ENCODE measurements around the gene PTBP1. TPM values are rescaled to one million over a fixed set of nuclear protein-coding genes. Genes with fewer than 3 reads are reported as not detected.

Gene PTBP1
- total RNA-seq, 1 donor from 2014 or later: 496 TPM

DNA sequence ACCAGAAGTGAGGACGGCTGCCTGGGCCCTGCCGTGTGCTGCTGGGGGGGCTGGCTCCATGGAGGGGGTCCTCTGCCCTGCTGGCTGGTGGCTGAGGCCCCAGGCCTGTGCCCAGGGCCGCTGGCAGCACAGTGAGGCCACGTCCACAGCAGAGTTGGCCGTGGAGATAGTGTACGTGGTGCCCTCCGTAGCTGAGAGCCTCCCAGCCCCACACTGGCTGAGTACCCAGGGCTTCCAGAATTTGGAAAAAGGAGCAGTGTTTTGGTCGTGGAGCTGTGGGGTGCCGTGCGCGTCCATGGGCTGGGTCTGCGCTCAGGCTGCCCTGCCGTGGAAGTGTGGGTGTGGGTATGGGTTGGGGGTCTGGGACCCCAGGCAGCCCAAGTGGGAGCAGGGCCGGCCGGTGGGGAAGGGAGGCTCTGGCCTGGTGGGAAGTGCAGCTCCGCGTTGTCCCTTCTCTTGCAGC is 5.9 kb downstream of the PTBP1 start:
- Mint-ChIP-seq H3K9me3 (no peaks in the 10 kb centered on the region), H3K27me3 (peaks cover 6% of the 10 kb centered on the region), H3K27ac (peak overlapping the region; percentile 91), H3K4me3 (peak overlapping the region; percentile 79), H3K4me1 (ENCODE audit: unreplicated experiment) (peaks cover 35% of the 10 kb centered on the region), H3K36me3 (peaks cover 29% of the 10 kb centered on the region)
- TF ChIP-seq, protein P1, sequence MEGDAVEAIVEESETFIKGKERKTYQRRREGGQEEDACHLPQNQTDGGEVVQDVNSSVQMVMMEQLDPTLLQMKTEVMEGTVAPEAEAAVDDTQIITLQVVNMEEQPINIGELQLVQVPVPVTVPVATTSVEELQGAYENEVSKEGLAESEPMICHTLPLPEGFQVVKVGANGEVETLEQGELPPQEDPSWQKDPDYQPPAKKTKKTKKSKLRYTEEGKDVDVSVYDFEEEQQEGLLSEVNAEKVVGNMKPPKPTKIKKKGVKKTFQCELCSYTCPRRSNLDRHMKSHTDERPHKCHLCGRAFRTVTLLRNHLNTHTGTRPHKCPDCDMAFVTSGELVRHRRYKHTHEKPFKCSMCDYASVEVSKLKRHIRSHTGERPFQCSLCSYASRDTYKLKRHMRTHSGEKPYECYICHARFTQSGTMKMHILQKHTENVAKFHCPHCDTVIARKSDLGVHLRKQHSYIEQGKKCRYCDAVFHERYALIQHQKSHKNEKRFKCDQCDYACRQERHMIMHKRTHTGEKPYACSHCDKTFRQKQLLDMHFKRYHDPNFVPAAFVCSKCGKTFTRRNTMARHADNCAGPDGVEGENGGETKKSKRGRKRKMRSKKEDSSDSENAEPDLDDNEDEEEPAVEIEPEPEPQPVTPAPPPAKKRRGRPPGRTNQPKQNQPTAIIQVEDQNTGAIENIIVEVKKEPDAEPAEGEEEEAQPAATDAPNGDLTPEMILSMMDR (conservative IDR thresholded peaks at IDR 0.05): no peak
- no peak for DNase-seq (ENCODE audit: extremely low spot score, unreplicated experiment)

DNA sequence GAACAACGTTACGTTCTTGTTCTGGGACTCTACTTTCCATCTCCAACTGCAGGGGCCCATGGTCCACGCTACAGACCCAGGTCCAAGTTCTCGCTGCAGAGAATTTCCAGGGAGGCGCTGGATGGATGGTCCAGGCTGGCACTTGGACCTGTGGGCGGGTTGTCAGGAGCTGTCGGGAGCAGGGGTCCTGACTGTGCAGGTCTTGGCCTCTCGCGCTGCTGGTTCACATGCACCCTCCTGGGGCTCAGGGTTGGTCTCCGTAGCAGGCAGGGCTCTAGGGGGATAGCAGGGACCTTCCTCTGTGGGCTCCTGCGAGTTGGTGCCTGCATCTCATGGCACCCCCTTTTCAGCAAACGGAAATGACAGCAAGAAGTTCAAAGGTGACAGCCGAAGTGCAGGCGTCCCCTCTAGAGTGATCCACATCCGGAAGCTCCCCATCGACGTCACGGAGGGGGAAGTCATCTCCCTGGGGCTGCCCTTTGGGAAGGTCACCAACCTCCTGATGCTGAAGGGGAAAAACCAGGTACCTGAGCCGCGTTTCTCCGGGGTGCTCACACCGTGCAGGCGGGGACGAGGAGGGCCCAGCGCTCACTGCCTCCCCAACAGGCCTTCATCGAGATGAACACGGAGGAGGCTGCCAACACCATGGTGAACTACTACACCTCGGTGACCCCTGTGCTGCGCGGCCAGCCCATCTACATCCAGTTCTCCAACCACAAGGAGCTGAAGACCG is 6.6 kb downstream of the PTBP1 start:
- peaks cover 35% of the 10 kb centered on the region for H3K4me1 Mint-ChIP-seq (ENCODE audit: unreplicated experiment)
- peak overlapping the region; percentile 28 for H3K4me3 Mint-ChIP-seq
- H3K9me3 Mint-ChIP-seq: no peaks in the 10 kb centered on the region
- DNase-seq (ENCODE audit: extremely low spot score, unreplicated experiment): no peak
- H3K27me3 Mint-ChIP-seq: peaks cover 6% of the 10 kb centered on the region
- H3K27ac Mint-ChIP-seq: peak overlapping the region; percentile 55
- peaks cover 29% of the 10 kb centered on the region for H3K36me3 Mint-ChIP-seq
- TF ChIP-seq, protein P1 (conservative IDR thresholded peaks at IDR 0.05): no peak

DNA sequence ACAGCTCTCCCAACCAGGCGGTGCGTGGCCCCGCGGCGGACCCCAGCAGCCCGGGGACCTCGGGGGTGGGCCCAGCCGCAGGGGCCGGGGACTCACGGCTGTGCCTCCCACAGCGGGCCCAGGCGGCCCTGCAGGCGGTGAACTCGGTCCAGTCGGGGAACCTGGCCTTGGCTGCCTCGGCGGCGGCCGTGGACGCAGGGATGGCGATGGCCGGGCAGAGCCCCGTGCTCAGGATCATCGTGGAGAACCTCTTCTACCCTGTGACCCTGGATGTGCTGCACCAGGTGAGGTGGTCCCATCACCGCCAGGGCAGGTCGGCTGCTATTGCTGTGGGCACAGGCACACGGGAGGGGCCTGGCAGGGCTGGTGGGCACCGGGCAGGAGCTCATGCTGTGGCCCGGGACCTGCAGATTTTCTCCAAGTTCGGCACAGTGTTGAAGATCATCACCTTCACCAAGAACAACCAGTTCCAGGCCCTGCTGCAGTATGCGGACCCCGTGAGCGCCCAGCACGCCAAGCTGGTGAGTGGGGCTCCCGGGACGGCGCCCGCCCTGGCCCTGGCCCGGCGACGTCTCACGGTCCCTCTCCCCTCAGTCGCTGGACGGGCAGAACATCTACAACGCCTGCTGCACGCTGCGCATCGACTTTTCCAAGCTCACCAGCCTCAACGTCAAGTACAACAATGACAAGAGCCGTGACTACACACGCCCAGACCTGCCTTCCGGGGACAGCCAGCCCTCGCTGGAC is 7.3 kb downstream of the PTBP1 start:
- Mint-ChIP-seq H3K4me3 (no peak overlapping the region), H3K36me3 (peaks cover 23% of the 10 kb centered on the region)

DNA sequence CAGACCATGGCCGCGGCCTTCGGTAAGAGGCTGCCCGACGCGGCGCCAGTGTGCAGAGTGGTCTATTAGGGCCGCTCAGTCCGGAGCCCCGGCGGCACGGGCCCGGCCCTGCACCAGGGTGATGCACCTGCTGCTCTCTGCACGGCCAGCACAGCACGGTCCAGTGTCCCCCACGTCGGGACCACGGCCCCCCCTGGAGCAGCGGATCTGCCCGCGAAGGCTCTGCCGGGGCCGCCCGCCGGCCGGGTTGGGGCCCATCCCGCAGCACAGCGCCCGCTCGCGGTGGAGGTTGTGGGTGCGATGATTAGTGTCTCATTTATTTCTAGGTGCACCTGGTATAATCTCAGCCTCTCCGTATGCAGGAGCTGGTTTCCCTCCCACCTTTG is 7.9 kb downstream of the PTBP1 start:
- no peaks in the 10 kb centered on the region for H3K9me3 Mint-ChIP-seq
- no peak overlapping the region for H3K27ac Mint-ChIP-seq
- TF ChIP-seq, protein P1 (conservative IDR thresholded peaks at IDR 0.05): no peak
- H3K36me3 Mint-ChIP-seq: peaks cover 22% of the 10 kb centered on the region
- DNase-seq (ENCODE audit: extremely low spot score, unreplicated experiment): no peak
- peaks cover 24% of the 10 kb centered on the region for H3K4me1 Mint-ChIP-seq (ENCODE audit: unreplicated experiment)
- no peaks in the 10 kb centered on the region for H3K27me3 Mint-ChIP-seq
- H3K4me3 Mint-ChIP-seq: no peak overlapping the region

More for the DNA sequence above, 7.3 kb downstream of the PTBP1 start:
- H3K9me3 Mint-ChIP-seq: no peaks in the 10 kb centered on the region
- H3K27ac Mint-ChIP-seq: no peak overlapping the region
- DNase-seq (ENCODE audit: extremely low spot score, unreplicated experiment): no peak
- H3K4me1 Mint-ChIP-seq (ENCODE audit: unreplicated experiment): peaks cover 30% of the 10 kb centered on the region
- peaks cover 1% of the 10 kb centered on the region for H3K27me3 Mint-ChIP-seq
- TF ChIP-seq, protein P1 (conservative IDR thresholded peaks at IDR 0.05): no peak

DNA sequence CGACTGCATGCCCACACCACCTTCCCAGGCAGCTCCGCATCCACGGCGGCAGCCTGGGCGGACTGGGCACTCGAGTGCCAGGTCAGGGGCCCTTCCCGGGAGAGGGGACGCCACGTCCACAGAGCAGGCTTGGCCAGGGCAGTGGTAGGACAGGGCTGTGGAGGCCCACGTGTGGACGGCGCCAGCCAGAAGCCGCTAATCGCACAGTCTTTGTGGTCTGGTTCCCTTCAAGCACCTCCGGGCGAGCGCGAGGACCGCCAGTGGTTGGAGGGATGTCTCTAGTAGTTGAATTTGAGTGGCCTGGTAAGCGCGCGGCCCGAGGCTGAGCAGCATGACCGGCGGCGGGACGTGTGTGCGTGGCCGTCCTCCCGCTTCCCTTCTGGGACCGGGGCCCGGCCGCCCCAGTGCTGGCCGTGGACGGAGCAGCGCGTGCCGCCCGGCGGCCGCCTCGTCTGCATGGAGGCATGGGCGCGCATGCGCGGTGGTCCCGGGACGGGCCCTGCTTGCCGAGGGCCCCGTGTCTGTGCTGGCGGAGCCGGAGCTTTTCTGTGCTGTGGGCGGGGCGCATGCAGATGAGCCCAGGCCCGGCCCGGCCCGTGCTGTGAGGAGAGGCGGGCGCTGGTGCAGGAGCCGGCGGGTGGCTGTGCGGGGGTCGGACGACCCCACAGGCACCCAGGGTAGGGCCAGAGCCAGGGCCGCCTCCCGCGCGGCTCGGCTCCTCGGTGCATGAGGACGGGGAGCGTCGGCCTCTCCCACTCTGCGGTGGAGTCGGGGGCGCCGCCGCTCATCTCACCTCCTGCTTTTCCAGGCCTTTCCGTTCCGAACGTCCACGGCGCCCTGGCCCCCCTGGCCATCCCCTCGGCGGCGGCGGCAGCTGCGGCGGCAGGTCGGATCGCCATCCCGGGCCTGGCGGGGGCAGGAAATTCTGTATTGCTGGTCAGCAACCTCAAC is 8.6 kb downstream of the PTBP1 start:
- H3K36me3 Mint-ChIP-seq: peaks cover 18% of the 10 kb centered on the region
- no peaks in the 10 kb centered on the region for H3K9me3 Mint-ChIP-seq
- H3K4me3 Mint-ChIP-seq: no peak overlapping the region

More for the DNA sequence above, 8.6 kb downstream of the PTBP1 start:
- Mint-ChIP-seq H3K27me3 (no peaks in the 10 kb centered on the region), H3K27ac (no peak overlapping the region), H3K4me1 (ENCODE audit: unreplicated experiment) (peaks cover 18% of the 10 kb centered on the region)
- peak; percentile 68 for DNase-seq (ENCODE audit: extremely low spot score, unreplicated experiment)
- TF ChIP-seq, protein P1 (conservative IDR thresholded peaks at IDR 0.05): no peak

Data from type B pancreatic cell (in vitro differentiated cells).